HG02973 (cell line): Measurements from ENCODE around the gene PPARD.

Source experiments
- ATAC-seq: cut with Tn5 transposase; IDR thresholded peaks from one replicate; pipeline ENCODE4 v1.9.1; 2021; ENCODE audit warnings: moderate library complexity; ENCODE audit not compliant: unreplicated experiment

Gene PPARD

GRCh38 chr6:35465646-35466045 is 123.3 kb downstream of the PPARD start:
- ATAC-seq: no peak

GRCh38 chr6:35468181-35468979 is 126.0 kb downstream of the PPARD start, which contains the start of gene RPL10A:
Gene RPL10A, plus strand, starts transcription at chr6:35468401. Its CDS starts 34 bp downstream, at chr6:35468435.
- peak; percentile 85 for ATAC-seq

GRCh38 chr6:35468980-35469750 is 126.8 kb downstream of the PPARD start:
- no peak for ATAC-seq

- no peak for ATAC-seq
Observed at GRCh38 chr6:35469751-35470662, 127.6 kb downstream of the PPARD start.

GRCh38 chr6:35470663-35471120 is 128.3 kb downstream of the PPARD start:
- no peak for ATAC-seq

- no peak for ATAC-seq
Observed at GRCh38 chr6:35471836-35472345, 129.5 kb downstream of the PPARD start.

GRCh38 chr6:35473075-35473849 is 130.9 kb downstream of the PPARD start:
- no peak for ATAC-seq

- ATAC-seq: no peak
Observed at GRCh38 chr6:35473850-35474130, 131.4 kb downstream of the PPARD start.

GRCh38 chr6:35474131-35474941 is 132.0 kb downstream of the PPARD start:
- ATAC-seq: no peak

- ATAC-seq: no peak
Observed at GRCh38 chr6:35474942-35475570, 132.7 kb downstream of the PPARD start.

- ATAC-seq: no peak
Observed at GRCh38 chr6:35475573-35475972, 133.2 kb downstream of the PPARD start.

- no peak for ATAC-seq
Observed at GRCh38 chr6:35476004-35476403, 133.6 kb downstream of the PPARD start.

- no peak for ATAC-seq
Observed at GRCh38 chr6:35477028-35477427, 134.7 kb downstream of the PPARD start.
